ENCODE data around the gene TRIM14.
"Not testable (repeated sequence)": the region's sequence is repeated elsewhere in the genome, so short reads cannot be mapped to it uniquely, and the experiment has no call there.

Gene TRIM14

GRCh38 chr9:98142182-98142907 lies 23.3 kb upstream of the TRIM14 start:
- DNase-seq (ENCODE audit: low read depth) = no peak

GRCh38 chr9:98140503-98140902 lies 21.5 kb upstream of the TRIM14 start:
- DNase-seq (ENCODE audit: low read depth) = no peak

- no peak for DNase-seq (ENCODE audit: low read depth)
These were observed 17.5 kb upstream of the TRIM14 start for GRCh38 chr9:98136489-98136888.

- DNase-seq (ENCODE audit: low read depth) = no peak
These were observed 16.9 kb upstream of the TRIM14 start for GRCh38 chr9:98135938-98136337.

- no peak for DNase-seq (ENCODE audit: low read depth)
These were observed 16.5 kb upstream of the TRIM14 start for GRCh38 chr9:98135558-98135934.

GRCh38 chr9:98134702-98135557 lies 15.9 kb upstream of the TRIM14 start:
- no peak for DNase-seq (ENCODE audit: low read depth)

- no peak for DNase-seq (ENCODE audit: low read depth)
These were observed 14.0 kb upstream of the TRIM14 start for GRCh38 chr9:98132806-98133631.

- no peak for DNase-seq (ENCODE audit: low read depth)
These were observed 13.1 kb upstream of the TRIM14 start for GRCh38 chr9:98132158-98132557.

GRCh38 chr9:98130576-98131228 lies 11.7 kb upstream of the TRIM14 start:
- no peak for DNase-seq (ENCODE audit: low read depth)

- not testable (repeated sequence) for DNase-seq (ENCODE audit: low read depth)
These were observed 11.0 kb upstream of the TRIM14 start for GRCh38 chr9:98130060-98130459.

- no peak for DNase-seq (ENCODE audit: low read depth)
These were observed 10.4 kb upstream of the TRIM14 start for GRCh38 chr9:98129451-98129881.

GRCh38 chr9:98128316-98128715 lies 9.3 kb upstream of the TRIM14 start:
- no peak for DNase-seq (ENCODE audit: low read depth)

- DNase-seq (ENCODE audit: low read depth) = no peak
These were observed 8.2 kb upstream of the TRIM14 start for GRCh38 chr9:98127226-98127625.

GRCh38 chr9:98124637-98125426 lies 5.8 kb upstream of the TRIM14 start:
- no peak for DNase-seq (ENCODE audit: low read depth)

- DNase-seq (ENCODE audit: low read depth) = not testable (repeated sequence)
These were observed 5.1 kb upstream of the TRIM14 start for GRCh38 chr9:98124091-98124490.

- DNase-seq (ENCODE audit: low read depth) = no peak
These were observed 2.0 kb upstream of the TRIM14 start for GRCh38 chr9:98121058-98121457.

GRCh38 chr9:98120476-98120875 lies 1.5 kb upstream of the TRIM14 start:
- no peak for DNase-seq (ENCODE audit: low read depth)

GRCh38 chr9:98117984-98118639 lies 910 bp downstream of the TRIM14 start:
- DNase-seq (ENCODE audit: low read depth) = no peak

- not testable (repeated sequence) for DNase-seq (ENCODE audit: low read depth)
These were observed 1.9 kb downstream of the TRIM14 start for GRCh38 chr9:98117097-98117496.

- no peak for DNase-seq (ENCODE audit: low read depth)
These were observed 10.0 kb downstream of the TRIM14 start for GRCh38 chr9:98109052-98109451.
